Measurements from ENCODE around the gene C1QTNF6. TPM values are rescaled to one million over a fixed set of nuclear protein-coding genes. Genes with fewer than 3 reads are reported as not detected.

The C1QTNF6 gene
- total RNA-seq, 1 donor from 2014 or later = 7.7 TPM

GRCh38 chr22:37193629-37194191 lies 5.7 kb upstream of the C1QTNF6 start:
- intact Hi-C loops (cut with micrococcal nuclease) = loop anchor here (1.0 kb wide), 4 partner anchors 7 to 337 kb away; no protein-coding TSS in a partner anchor

- intact Hi-C loops (cut with micrococcal nuclease) = no loop called here
Observed at GRCh38 chr22:37192741-37193140, 4.7 kb upstream of the C1QTNF6 start.

- intact Hi-C loops (cut with micrococcal nuclease) = no loop called here
Observed at GRCh38 chr22:37192204-37192603, 4.2 kb upstream of the C1QTNF6 start.

- intact Hi-C loops (cut with micrococcal nuclease) = no loop called here
Observed at GRCh38 chr22:37190262-37190780, 2.3 kb upstream of the C1QTNF6 start.

DNA sequence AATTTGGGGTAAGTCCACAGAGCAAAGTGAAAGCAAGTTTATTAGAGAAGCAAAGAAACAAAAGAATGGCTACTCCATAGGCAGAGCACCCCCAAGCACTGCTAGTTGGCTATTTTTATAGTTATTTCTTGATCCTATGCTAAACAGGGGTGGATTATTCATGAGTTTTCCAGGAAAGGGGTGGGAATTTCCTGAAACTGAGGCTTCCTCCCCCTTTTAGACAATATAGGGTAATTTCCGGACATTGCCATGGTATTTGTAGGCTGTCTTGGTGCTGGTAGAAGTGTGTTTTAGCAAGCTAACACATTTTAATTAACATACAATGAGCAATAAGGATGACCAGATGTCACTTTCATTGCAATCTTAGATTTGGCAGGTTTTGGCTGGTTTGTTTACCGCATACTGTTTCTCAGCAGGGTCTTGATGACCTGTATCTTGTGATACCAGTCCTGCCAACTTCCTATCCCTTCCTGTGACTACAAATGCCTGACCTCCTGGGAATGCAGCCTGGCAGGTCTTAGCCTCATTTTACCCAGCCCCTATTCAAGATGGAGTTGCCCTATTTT lies 937 bp upstream of the C1QTNF6 start:
- intact Hi-C loops (cut with micrococcal nuclease) = no loop called here

GRCh38 chr22:37187552-37187890 lies 526 bp downstream of the C1QTNF6 start:
- intact Hi-C loops (cut with micrococcal nuclease) = loop anchor here (2.0 kb wide), 1 partner anchor 21 kb away; no protein-coding TSS in a partner anchor

DNA sequence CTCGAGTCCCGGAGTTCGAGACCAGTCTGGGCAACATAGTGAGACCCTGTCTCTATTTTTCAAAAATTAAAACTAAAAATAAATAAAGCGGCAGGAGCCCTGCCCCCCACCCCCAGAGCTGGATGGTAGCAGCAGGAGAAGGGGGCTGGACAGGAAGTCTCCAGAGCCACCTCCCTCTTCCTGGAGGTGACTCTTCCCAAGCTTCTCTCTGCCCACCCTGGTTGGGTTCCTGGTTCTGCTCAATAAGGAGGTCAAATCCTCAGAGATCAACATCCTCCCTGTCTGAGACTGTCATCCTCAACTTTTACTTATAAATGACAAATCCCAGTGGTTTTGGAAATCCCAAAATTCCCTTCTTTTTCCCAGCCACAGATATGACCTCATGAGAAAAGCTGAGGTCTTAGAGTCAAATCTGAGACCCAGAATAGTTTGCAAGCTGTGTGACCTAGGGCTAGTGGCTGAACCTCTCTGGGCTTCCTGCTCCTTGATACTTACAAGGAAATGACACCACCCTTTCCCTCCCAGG lies 987 bp downstream of the C1QTNF6 start:
- intact Hi-C loops (cut with micrococcal nuclease) = loop anchor here (1.0 to 2.0 kb wide), 2 partner anchors 7 to 20 kb away; no protein-coding TSS in a partner anchor

DNA sequence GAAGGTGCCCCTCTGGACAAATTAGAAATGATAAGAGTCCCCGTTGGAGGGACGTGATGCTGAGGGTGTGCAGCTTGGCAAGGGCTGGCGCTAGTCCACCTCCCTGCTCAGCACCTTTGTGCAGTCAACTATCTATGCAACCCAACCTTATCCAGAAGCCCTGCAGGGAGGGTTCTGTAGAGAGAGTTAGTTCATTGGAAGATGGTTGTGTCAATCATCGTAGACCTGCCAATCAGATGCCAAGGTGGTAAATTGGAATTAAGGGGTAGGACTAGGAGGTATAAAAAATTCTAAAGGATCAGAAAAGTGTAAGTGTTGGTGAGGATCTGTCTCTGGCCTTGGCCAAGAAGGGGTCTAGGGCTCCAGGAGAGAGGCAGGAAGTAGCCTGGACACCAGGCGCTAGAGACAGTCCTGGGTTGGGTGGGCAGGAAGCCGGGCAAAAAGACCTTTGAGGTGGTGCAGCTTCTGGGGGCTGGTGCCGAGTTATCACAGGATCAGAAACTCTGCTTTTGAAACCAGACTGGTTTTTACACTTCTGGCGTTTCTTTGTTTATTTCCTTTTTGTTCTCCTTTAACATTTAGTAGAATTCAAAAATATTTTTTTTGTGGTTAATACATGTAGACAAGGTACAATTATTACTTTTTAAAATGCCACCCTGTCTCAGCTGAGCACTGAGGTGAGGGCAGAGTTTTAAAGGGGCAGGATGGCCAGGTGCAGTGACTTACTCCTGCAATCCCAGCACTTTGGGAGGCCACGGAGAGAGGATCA lies 1.6 kb downstream of the C1QTNF6 start:
- intact Hi-C loops (cut with micrococcal nuclease) = loop anchor here (1.0 to 2.0 kb wide), 2 partner anchors 8 to 20 kb away; no protein-coding TSS in a partner anchor

- intact Hi-C loops (cut with micrococcal nuclease) = loop anchor here (1.0 to 2.0 kb wide), 2 partner anchors 9 to 19 kb away; no protein-coding TSS in a partner anchor
Observed at GRCh38 chr22:37185646-37186227, 2.3 kb downstream of the C1QTNF6 start.

DNA sequence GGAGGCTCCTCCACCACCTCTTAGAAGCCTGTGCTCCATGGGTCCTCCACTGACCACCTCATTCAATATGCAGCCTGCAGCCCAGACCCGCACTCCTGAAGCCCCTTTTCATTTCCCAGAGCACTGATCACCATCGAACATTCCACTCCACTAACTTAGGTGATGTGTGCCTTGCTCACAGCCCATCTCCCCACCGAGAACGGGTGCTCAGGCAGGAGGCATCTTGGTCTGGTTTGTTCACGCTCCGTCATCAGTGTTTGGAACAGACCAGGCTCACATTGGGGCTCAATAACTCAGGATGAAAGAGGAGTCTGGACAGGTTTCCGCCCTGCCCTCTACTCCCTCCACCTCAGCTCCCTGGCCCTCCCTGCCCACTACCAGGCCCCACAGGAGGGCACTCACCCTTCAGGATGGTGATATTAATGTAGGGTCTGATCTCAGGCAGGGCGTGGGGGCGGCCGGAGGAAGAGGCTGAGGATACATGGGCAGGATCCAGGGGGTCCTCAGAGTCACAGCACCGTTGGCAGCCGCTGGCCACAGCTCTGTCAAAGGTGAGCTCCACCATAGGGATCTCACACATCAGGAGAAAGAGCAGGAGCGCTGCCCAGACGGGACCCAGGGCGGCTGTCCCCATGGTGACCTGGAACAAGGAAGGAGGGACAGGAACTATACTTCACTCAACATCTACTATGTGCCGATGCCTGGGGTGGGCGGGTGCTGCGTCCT lies 3.1 kb downstream of the C1QTNF6 start:
- intact Hi-C loops (cut with micrococcal nuclease) = no loop called here

DNA sequence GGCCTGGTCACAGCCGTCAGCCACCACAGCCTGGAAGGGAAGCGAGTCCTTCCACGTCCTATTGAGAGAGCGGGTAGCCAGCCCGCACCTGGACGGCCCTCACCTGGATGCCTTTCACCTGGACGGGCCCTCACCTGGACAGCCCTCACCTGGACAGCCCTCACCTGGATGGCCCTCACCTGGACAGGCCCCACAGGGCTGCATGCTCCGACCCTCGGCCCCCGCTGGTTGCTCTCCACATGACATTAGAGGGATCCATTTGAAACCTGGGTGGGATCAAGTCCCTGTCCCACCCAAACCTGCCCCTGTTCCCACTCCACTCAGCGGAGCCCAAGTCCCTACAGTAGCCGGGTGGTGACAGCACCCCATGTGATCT lies 3.7 kb downstream of the C1QTNF6 start:
- intact Hi-C loops (cut with micrococcal nuclease) = no loop called here

- intact Hi-C loops (cut with micrococcal nuclease) = no loop called here
Observed at GRCh38 chr22:37183432-37184379, 4.3 kb downstream of the C1QTNF6 start.

GRCh38 chr22:37182949-37183245 lies 5.2 kb downstream of the C1QTNF6 start:
- intact Hi-C loops (cut with micrococcal nuclease) = no loop called here

DNA sequence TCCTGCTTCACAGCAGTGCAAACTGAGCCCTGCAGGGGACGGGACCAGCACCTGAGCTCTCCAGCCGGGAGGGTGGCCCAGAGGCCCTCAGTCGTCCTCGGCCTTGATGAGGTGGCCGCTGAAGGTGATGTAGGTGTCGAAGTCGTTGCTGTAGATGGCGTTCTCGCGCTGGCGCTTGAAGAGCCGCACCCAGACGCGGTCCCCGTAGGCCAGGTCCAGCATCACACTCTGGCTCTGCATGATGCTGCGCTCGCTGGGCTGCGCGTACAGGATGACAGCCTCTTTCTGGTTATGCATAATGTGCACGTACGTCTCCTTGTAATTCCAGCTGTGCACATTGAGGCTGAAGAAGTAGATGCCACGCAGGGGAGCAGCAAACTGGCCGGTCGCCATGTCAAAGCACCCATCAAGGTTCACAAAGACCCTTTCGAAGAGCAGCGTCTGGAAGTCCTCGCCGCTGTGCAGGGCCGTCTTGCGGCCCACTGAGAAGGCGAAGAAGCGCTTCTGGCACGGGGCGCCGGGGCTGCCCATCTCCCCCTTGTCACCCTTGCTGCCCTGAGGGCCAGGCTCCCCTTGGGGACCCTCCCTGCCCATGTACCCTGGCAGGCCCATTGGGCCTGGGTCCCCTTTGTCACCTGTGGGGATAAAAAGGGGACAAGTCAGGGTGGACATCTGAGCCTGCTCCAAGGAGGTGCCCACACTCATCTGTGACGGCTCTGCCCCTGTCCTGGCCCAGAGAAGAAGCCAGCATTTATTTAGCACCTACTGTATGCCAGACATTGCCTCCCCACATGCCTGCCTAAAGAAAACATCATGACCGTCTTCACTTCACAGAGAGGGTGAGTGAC lies 5.7 kb downstream of the C1QTNF6 start:
- intact Hi-C loops (cut with micrococcal nuclease) = no loop called here

DNA sequence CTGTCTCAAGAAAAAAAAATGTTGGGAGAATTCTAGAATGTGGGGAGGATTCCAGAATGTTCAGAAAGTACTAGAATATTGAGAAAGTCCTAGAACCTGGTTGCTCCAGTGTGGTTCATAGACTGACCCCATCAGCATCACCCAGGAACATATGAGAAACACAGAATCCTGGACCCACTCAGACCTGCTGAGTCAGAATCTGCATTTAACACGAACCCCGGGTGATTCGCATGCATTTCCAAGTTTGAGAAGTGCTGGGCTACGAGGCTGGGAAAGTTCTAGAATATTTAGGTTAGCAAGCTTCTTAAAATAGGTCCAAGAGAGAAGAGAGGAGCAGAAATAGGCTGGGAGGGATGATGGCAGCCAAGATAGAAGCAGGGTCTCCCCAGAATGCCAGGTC lies 6.4 kb downstream of the C1QTNF6 start:
- intact Hi-C loops (cut with micrococcal nuclease) = no loop called here

DNA sequence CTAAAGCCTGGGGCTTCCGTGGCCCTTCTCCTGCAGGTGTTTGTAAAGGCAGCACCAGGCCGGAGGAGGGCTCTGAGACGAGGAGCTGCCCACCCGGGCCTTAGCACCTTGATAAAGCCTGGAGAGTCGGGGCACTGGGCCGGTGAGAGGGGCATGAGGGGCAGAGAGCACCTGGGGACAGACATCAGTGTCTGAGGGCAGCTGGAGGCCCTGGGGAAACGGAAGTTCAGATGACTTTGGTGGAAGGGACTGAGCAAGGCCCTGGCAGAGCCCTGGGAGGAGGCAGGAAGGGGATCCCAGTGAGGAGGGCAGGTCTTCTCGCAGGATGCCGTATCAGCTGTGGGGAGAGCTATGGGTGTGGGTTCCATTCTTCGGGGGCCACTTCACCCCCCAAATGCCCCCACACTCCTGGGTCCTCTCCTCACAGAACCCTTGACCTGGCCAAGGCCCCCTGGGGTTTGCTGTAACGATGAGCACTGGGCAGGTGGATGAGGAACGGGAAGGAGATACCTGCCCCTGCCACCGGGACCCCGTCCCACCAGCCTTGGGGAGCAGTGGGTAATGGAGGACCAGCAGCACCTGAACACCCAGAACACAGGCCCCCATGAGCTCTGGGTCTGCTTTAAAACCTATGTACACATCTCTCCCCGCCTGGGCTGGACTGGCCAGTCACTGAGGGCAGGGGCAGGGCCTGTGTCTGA lies 7.4 kb downstream of the C1QTNF6 start:
- intact Hi-C loops (cut with micrococcal nuclease) = no loop called here

DNA sequence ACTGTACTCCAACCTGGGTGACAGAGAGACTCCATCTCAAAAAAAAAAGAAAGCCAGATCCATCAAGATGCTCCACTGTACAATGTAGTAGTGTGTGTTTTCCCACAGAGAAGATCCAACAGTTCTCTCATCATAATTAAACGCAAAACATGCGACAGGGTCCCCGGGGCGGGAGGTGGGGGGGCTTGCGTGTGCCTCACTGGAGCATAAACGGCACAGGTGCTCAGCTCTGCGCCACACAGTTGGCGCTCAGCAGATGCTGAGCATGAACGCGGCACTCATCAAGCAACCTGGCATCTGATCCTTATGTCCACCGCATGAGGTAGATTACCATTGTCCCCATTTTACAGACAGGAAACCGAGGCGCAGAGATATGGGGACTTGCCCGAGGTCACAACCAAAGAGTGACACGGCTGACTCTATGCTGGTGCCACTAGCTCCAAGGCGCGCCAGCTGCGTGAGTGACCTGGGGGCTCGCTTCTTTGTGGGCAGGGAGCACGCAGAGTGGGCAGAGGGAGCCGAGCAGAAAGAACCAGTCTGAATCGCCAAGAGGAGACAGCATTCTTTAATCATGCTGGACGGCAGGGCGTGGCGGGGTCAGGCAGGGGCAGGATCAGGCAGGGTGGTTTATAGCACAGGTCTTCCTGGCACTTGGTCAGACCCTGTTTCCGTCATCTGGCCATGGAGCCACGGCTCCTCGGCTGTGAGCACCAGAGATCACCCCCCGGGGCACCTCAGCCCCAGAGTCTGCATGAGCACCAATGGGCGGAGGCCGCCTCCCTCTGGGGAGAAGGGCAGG lies 8.2 kb downstream of the C1QTNF6 start:
- intact Hi-C loops (cut with micrococcal nuclease) = no loop called here

DNA sequence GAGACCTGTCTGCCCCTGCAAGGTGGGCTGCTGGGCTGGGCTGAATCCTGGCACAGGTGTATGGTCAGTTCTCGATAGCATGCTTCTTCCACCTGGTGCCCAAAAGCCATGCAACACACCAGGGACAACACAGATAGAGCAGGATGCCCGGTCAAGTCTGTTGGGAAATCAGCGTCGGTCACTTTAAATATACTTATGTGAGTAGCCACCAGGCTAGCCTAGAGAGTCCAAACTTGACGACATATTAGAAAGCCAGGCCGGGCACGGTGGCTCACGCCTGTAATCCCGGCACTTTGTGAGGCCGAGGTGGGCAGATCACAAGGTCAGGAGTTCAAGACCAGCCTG lies 8.9 kb downstream of the C1QTNF6 start:
- intact Hi-C loops (cut with micrococcal nuclease) = no loop called here
